Measurements from ENCODE around the gene HADHB. TPM values are rescaled to one million over a fixed set of nuclear protein-coding genes. Genes with fewer than 3 reads are reported as not detected.

Gene HADHB
- polyA plus RNA-seq, 1 of the 3 experiments (the other 2 are of a cell fraction), result 108 TPM

DNA sequence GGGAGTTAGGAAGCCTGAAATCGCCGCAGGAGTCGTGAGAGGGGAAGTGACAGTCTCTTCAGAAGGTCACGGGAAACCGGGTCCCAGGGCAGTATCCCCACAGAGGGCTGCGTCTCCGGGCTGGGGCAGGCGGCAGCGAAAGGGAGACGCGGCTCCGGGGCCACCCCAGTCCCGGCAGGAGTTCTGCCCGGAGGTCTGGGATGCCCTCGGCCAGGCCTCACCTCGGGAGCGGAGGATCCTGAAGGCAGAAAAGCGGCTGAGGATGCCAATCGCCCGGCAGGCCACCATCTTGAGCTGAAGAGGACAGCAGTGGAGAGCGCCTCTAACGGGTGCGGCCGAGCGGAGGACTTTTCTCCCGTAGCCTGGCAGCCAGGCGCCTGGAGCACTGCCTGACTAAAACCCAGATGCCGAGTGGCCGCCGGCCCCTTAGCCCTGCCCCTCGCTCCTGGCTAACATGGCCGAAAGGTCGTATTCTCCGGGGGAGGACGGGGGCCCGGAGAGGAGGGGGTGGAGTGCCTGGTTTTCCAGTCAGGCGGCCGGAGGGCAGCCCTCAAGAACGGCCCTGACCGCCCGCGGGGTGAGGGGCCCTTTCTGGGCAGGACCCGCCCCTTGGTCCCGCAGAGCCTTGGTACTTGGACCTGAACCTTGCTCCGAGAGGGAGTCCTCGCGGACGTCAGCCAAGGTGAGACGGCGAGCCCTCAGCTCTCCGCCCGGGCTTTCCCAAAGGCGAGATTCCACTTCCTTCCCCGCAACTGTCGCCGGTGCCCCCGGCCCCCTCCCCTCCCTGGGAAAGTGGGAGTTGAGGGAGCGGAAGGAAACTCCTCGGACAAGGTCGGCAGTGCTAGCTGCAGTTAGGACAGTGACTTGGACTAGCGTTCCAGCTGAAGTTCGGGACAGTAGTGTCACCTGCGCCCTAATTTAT, at the start of gene HADHB, which contains the start of gene HADHA (continued):
- TF ChIP-seq USF2 (IDR thresholded peaks at IDR 0.05; ENCODE audit: borderline replicate concordance, low read depth, low read length) (no peak), EZH2phosphoT487 (IDR thresholded peaks at IDR 0.05; ENCODE audit: borderline replicate concordance, low read depth) (no peak), IRF3 (IDR thresholded peaks at IDR 0.05; ENCODE audit: low read depth, low read length) (no peak)

GRCh38 chr2:26195040-26195984, 49.4 kb upstream of the HADHB start:
- Histone ChIP-seq H3K4me3 (ENCODE audit: low read depth in 2 of 2, low read length in 1 of 2) (no peak overlapping the region), H3K9me2 (no peaks in the 10 kb centered on the region), H3K79me2 (ENCODE audit: insufficient read depth) (no peaks in the 10 kb centered on the region), H3K27me3 (ENCODE audit: insufficient read depth) (no peaks in the 10 kb centered on the region), H2AFZ (ENCODE audit: low read depth) (no peak overlapping the region), H3K9ac (no peak overlapping the region), H3K9me3 (no peaks in the 10 kb centered on the region), H3K4me2 (no peak overlapping the region), H3F3A (replicated peaks; ENCODE audit: insufficient read depth) (no peaks in the 10 kb centered on the region), H3K4me1 (ENCODE audit: control insufficient read depth in 1 of 2, insufficient read depth in 2 of 2, low read depth in 1 of 2, low read length in 1 of 2) (no peaks in the 10 kb centered on the region), H3K36me3 (replicated peaks in 1 of 2; ENCODE audit: control insufficient read depth in 1 of 2, insufficient read depth in 2 of 2, low read length in 1 of 2) (peaks cover 69 to 74% of the 10 kb centered on the region in 2 experiments), H4K20me1 (ENCODE audit: insufficient read depth) (no peaks in the 10 kb centered on the region), H3K27ac (ENCODE audit: low read depth in 2 of 2, low read length in 1 of 2) (no peak overlapping the region)
- ChIA-PET CTCF (interaction anchor here (0.6 to 1.0 kb wide), 2 partner anchors 29 to 45 kb away, joined by 3 read pairs; no protein-coding TSS in a partner anchor), POLR2A (interaction anchor here (1.0 kb wide), 1 partner anchor 40 kb away, joined by 3 read pairs; no protein-coding TSS in a partner anchor)
- WGBS (ENCODE audit: low lambda C conversion rate), result 79% methylated on average over 11 of the region's 12 CpGs
- TF ChIP-seq IRF3 (IDR thresholded peaks at IDR 0.05; ENCODE audit: low read depth, low read length), result no peak
- TF ChIP-seq FOSL2 (IDR thresholded peaks at IDR 0.05; ENCODE audit: borderline replicate concordance, low read depth), result no peak
- TF ChIP-seq SMC3 (IDR thresholded peaks at IDR 0.05; ENCODE audit: low read depth, low read length), result no peak
- TF ChIP-seq NFIC (IDR thresholded peaks at IDR 0.05; ENCODE audit: borderline replicate concordance), result no peak
- no peak for TF ChIP-seq CHD2 (IDR thresholded peaks at IDR 0.05; ENCODE audit: low read length, partially characterized antibody)
- TF ChIP-seq RCOR1 (IDR thresholded peaks at IDR 0.05; ENCODE audit: low read length), result no peak
- DNase-seq, result no peak
